ENCODE data around the gene UBE4B. TPM values are rescaled to one million over a fixed set of nuclear protein-coding genes. Genes with fewer than 3 reads are reported as not detected.

Gene UBE4B
- total and polyA plus RNA-seq, 2 of the 4 experiments (the other 2 are of a cell fraction) = 26.5 to 39.3 TPM

DNA sequence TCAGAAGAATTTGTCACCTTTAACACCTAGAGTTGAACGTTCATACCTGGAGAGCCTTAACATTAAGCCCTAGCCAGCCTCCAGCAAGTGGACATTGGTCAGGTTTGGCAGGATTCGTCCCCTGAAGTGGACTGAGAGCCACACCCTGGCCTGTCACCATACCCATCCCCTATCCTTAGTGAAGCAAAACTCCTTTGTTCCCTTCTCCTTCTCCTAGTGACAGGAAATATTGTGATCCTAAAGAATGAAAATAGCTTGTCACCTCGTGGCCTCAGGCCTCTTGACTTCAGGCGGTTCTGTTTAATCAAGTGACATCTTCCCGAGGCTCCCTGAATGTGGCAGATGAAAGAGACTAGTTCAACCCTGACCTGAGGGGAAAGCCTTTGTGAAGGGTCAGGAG lies 52.3 kb downstream of the UBE4B start:
- H4K20me1 ChIP-seq (ENCODE audit: insufficient read depth, low read length) = peaks cover 15% of the 10 kb centered on the region; the same call in 1 of the 2 replicates
- CTCF ChIA-PET = no interaction called here
- no peak overlapping the region for H2BK120ac ChIP-seq (ENCODE audit: low read depth, low read length)
- no peak overlapping the region for H3K14ac ChIP-seq (replicated peaks; ENCODE audit: low read depth, low read length)
- DNase-seq (no peak), ATAC-seq (ENCODE audit: low read depth) (no peak; the same call in 1 of the 2 replicates)
- H3K9me3 ChIP-seq (ENCODE audit: control insufficient read depth, insufficient read depth, low read length) = no peaks in the 10 kb centered on the region
- no peaks in the 10 kb centered on the region for H3K27me3 ChIP-seq (ENCODE audit: control insufficient read depth, insufficient read depth, low read length)
- H3K4me1 ChIP-seq (ENCODE audit: control insufficient read depth, insufficient read depth, low read length) = peaks cover 1% of the 10 kb centered on the region; the same call in 1 of the 2 replicates
- intact Hi-C loops (cut with micrococcal nuclease) (no loop called here), dilution Hi-C loops (cut with HindIII; ENCODE audit: low sequenced_read_pairs, unreplicated experiment) (no loop called here), in situ Hi-C loops (cut with MboI; ENCODE audit: low sequenced_read_pairs) (no loop called here)
- no peak overlapping the region for H3K9ac ChIP-seq (ENCODE audit: low read depth, low read length)
- H3K4me3 ChIP-seq (ENCODE audit: insufficient read depth, low read depth, low read length) = no peak overlapping the region
- peaks cover 3% of the 10 kb centered on the region; the same call in 1 of the 2 replicates for H3K36me3 ChIP-seq (ENCODE audit: control insufficient read depth, insufficient read depth, low read length)
- peak overlapping the region; percentile 16; the same call in 1 of the 2 replicates for H3K23ac ChIP-seq (ENCODE audit: low read depth, low read length)
- H3K27ac ChIP-seq (ENCODE audit: insufficient read depth, low read length) = no peak overlapping the region
- no peak overlapping the region for H2BK20ac ChIP-seq (ENCODE audit: low read depth, low read length)
- no peak overlapping the region; the same call in 1 of the 2 replicates for H4K91ac ChIP-seq (ENCODE audit: insufficient read depth, low read depth, low read length)
- H2BK15ac ChIP-seq (ENCODE audit: low read depth, low read length) = no peak overlapping the region
- H3K4ac ChIP-seq (ENCODE audit: low read depth, low read length) = no peak overlapping the region
- H3K18ac ChIP-seq (ENCODE audit: low read depth, low read length) = no peak overlapping the region
- H3K56ac ChIP-seq (ENCODE audit: extremely low read depth, insufficient read depth, low read length) = no peak overlapping the region
- POLR2A ChIA-PET (ENCODE audit: unreplicated experiment) = no interaction called here
- H3K9me1 ChIP-seq (ENCODE audit: insufficient read depth, low read length) = peaks cover 14% of the 10 kb centered on the region
- H4K8ac ChIP-seq (ENCODE audit: low read depth in 2 of 2, low read length in 2 of 2) = no peak overlapping the region
- H3K4me2 ChIP-seq (ENCODE audit: low read depth, low read length) = no peak overlapping the region
- 0 out of 2 replicates have a peak overlapping the region, but pooled peaks have one; percentile 34 for H2AK5ac ChIP-seq (ENCODE audit: low read depth, low read length)
- peaks cover 31 to 46% of the 10 kb centered on the region in 2 experiments for H3K79me1 ChIP-seq (ENCODE audit: low read depth in 1 of 2, low read length in 2 of 2)
- 42% methylated on average over 2 of the region's 5 CpGs; no CpG with 5 or more reads in 1 of the 2 experiments for WGBS, 2 experiments (ENCODE audit: extremely low coverage in 2 of 2, insufficient read length in 1 of 2)
- no peak overlapping the region for H4K5ac ChIP-seq (ENCODE audit: low read depth, low read length)
- TF ChIP-seq, protein P1, sequence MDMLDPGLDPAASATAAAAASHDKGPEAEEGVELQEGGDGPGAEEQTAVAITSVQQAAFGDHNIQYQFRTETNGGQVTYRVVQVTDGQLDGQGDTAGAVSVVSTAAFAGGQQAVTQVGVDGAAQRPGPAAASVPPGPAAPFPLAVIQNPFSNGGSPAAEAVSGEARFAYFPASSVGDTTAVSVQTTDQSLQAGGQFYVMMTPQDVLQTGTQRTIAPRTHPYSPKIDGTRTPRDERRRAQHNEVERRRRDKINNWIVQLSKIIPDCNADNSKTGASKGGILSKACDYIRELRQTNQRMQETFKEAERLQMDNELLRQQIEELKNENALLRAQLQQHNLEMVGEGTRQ (IDR thresholded peaks at IDR 0.05; ENCODE audit: low read depth, low read length) = no peak
- TF ChIP-seq, protein P2, sequence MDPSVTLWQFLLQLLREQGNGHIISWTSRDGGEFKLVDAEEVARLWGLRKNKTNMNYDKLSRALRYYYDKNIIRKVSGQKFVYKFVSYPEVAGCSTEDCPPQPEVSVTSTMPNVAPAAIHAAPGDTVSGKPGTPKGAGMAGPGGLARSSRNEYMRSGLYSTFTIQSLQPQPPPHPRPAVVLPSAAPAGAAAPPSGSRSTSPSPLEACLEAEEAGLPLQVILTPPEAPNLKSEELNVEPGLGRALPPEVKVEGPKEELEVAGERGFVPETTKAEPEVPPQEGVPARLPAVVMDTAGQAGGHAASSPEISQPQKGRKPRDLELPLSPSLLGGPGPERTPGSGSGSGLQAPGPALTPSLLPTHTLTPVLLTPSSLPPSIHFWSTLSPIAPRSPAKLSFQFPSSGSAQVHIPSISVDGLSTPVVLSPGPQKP (IDR thresholded peaks at IDR 0.05; ENCODE audit: borderline replicate concordance, low read depth, low read length) = no peak
- TF ChIP-seq MAZ (IDR thresholded peaks at IDR 0.05; ENCODE audit: borderline replicate concordance, low read depth, low read length) = no peak
- TF ChIP-seq BHLHE40 (IDR thresholded peaks at IDR 0.05; ENCODE audit: low read depth, low read length) = no peak
- TF ChIP-seq CEBPB (IDR thresholded peaks at IDR 0.05; ENCODE audit: low read depth, low read length) = no peak
- BruUV-seq (replicated peaks) = no TSS peak
- H2AFZ ChIP-seq (replicated peaks; ENCODE audit: low read length, poor library complexity) = no peak overlapping the region
- no peak overlapping the region for H2AK9ac ChIP-seq (replicated peaks; ENCODE audit: low read depth, low read length, poor library complexity)
- H2BK5ac ChIP-seq (ENCODE audit: low read depth, low read length, poor library complexity, severe bottlenecking) = no peak overlapping the region
